DMS114 treated with DMSO at 0.1 percent for 48 hours (cell line): Measurements from ENCODE around the gene PARP1.

Experiments used
- DNase-seq: peaks from one replicate; lab custom pipeline; 2025; ENCODE audit not compliant: unreplicated experiment; lab: John Stamatoyannopoulos, UW

PARP1 gene

GRCh38 chr1:226381226-226381998, 26.5 kb downstream of the PARP1 start:
- DNase-seq: no peak

- no peak for DNase-seq
Measured at GRCh38 chr1:226378071-226378470, 29.8 kb downstream of the PARP1 start.

DNA sequence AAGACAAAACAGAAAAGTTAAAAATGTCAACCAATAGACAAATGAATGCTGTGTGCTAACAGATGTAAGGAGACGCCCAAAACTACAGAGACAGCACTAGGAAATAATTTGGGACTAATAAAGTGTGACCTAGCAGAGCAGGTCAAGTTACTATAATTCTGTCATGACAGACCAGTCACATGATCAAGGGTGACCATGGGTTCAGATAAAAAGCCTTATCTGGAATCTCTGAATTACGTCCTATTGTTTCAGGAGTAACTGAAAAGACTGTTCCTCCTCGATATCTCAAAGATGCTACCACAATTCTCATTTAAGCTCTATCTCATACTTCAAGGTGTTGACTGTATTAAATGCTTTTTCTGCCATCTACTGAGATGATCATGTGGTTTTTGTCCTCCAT, 31.6 kb downstream of the PARP1 start:
- no peak for DNase-seq

GRCh38 chr1:226373376-226373775, 34.5 kb downstream of the PARP1 start:
- no peak for DNase-seq

DNA sequence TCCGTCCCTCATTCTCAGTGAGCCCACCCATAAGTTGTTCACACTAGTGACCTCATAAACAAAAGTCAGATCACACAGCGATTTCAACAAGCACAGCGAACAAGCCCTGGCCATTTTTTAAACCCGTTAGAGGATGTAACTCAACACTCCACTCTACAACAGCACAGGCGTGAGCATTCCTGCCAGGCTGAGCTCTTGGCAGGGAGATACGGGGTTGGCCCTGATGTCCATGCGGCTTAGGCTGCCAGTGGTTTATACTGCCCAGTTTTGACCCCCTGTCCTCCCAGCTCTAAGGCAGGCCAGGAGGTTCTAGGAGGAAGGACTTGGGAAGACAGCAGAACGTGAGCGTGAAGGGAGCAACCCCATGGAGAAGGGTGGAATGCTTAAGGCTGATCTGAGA, 35.0 kb downstream of the PARP1 start:
- DNase-seq: no peak

- no peak for DNase-seq
Measured at GRCh38 chr1:226371866-226372490, 35.9 kb downstream of the PARP1 start.

DNA sequence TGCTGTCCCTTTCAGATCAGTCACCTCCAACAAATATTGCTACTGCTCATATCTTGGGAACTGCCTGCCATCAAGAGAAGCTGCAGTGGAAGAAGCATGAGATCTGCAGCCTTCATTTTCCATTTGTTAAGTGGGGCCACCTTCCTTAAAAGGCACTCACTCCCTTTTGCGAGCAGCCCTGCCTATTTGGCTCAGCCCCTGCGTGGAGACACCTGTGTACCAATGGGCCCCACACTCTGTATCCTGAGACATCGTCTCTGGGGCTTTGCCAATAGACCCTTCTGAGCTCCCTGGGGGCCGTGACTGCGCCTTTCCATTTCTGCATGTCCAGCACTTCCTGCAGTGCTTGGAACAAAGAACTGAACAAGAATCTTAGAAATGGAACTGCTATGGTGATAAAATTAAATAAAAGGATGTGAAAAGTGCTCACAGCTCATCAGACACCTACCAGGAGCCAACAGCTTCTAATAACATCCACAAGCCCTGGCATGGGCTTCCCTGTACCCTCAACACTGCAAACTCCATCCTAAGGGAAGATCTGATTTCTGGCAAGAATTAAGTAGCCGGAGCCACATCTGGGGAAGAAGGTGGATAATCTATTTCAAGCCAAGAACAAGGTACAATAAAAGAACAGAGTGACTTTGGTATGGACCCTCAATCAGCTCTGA, 36.7 kb downstream of the PARP1 start:
- no peak for DNase-seq

DNA sequence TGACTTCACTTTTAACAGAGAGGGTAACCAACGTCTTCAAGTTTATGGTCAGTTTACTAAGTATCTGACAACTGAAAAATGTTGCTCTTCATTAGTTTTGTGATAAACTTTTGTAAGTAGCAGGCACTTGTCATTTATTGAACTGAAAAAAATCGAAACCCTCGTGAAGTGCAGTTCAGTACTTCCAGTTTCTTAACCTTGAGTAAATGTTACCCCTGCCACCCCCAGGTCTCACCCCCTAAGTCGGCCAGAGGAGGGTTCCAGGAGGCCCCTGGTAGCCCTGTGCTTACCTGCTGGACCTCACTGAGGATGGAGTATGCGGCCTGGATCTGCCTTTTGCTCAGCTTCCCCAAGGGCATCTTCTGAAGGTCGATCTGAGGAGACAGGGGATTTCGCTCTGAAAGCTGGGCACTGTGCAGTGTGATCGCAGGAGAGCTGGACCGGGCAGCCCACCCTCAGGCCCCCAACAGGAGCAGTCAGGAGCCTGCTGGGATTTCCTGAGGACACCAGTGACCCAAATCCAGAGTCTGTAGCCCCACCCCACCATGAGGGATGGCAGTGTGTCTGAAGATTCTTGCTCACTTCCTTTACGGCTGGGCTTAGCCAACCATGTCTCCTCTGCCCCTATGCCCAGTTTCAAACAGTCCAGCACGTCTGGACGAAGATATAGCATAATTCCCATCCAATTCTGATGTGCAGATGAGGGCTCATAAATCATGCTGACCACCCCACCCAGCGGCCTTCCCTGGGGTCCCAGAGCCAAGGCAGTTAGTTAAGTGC, 37.6 kb downstream of the PARP1 start:
- no peak for DNase-seq

- no peak for DNase-seq
Measured at GRCh38 chr1:226369110-226369509, 38.8 kb downstream of the PARP1 start.

DNA sequence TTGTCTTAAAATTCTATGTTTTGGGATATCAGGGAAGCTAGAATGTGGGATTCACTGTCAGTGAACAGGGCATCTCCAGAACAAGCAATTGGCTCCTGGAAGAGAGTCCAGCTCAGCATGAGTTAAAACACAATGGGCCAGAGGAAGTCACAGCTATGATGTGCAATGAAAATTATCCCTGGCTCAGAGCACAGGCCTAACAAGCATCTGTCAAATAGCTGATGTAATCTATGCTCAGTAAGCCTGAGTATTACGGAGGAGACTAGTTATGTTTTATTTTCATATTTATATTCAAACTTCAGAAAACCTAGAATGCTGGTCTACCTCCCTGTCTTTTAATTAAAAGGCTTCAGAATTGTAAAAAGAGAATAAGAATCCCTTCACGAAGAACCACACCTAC, 41.6 kb downstream of the PARP1 start:
- DNase-seq: no peak

GRCh38 chr1:226365831-226366231, 42.1 kb downstream of the PARP1 start:
- DNase-seq: no peak

- DNase-seq: no peak
Measured at GRCh38 chr1:226364901-226365565, 42.9 kb downstream of the PARP1 start.

DNA sequence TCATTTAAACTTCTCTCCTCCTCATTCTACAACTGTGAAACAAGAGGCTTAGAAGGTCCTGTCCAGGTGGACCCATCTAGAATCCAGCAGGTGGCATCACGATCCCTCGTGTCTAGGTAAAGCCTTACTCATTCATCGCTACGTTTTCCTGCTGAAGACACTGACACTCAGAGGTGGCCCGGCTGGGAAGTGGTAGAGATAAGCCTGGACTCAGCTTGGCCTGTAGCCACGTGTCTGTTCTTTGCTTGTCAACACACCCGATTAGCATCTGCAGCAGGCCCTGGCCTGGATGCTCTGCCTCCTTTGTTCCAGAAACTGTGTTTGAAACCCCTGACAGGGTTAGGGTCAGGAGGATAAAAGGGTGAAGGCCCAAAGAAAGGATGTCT, 43.4 kb downstream of the PARP1 start:
- DNase-seq: no peak

DNA sequence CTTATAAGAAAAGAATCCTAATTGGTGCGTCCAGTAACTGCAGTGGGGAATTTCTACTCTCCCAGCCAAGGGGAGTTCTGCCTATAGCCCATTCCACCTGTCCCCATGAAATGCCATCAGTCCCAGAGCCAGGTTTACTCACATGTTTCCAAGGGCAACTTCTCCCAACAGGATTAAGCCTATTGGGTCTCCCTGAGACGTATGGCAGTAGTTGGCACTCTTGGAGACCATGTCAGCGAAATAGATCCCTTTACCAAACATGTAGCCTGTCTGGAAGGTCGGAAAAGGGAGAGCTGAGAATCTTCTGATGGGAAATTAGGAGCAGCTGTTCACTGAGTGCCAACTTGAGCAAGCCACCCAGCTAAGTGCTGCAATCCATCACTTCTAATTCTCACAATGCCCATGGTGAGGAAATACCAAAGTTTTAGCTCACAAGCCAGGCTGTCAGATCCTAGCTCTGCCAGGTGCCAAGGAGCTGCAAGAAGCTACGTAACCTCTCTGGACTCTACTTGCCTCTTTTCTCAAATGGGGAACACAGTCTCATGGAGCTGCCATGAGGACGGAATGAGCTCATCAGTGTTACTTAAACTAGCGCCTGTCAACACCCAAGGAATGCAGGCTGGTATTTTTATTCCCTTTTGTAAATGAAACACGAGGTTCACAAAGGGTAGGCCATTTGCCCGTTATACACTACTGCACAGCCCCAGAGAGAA, 43.9 kb downstream of the PARP1 start:
- DNase-seq: no peak

DNA sequence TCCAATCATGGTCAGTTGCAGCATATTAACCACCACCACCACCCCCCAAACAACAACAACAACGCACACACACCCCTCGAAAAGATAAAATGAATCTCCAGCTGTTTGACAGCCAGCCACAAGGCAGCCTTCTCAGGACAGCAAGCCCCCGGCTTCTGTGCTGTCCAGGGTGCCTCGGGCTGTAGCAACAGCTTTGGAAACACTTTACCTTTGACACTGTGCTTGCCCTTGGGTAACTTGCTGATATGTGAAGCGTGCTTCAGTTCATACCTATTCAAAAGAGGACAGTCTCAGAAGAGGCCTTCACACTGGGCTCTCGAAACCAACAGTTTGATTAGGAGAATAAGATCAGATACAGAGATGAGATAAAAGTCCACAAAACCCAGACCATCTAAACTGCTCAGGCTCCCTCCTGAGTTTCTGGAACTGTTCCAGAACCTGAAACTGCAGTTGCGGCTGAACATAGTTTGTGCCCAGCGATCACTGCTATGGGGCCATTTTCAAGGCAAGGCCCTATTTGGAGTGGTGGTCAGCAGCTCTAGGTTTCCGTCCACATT, 44.9 kb downstream of the PARP1 start:
- DNase-seq: no peak

GRCh38 chr1:226362361-226362760, 45.5 kb downstream of the PARP1 start:
- no peak for DNase-seq

- DNase-seq: no peak
Measured at GRCh38 chr1:226360106-226360746, 47.7 kb downstream of the PARP1 start.

DNA sequence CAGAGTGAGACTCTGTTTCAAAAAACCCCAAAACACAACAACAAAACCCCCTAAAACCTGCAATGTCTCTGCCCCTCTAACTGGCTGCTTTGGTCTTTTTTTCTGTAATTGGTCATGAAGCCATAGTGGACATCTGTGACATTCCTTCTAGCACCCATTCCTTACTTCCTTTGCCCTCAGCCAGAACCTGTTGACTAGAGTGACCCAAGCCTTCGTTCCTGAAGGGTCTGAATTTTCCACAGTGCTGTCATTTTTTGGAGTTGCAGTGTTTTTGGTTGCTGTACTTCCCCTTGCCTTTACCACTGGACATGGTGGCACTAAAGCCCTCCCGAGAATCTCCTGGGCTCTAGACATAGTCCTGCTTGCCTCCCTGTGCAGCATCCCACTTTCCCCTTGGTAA, 50.5 kb downstream of the PARP1 start:
- no peak for DNase-seq

GRCh38 chr1:226355669-226356551, 52.0 kb downstream of the PARP1 start:
- DNase-seq: no peak
